Measurements from ENCODE around the gene RFXAP.

GRCh38 chr13:36769545-36769944, 49.5 kb upstream of the RFXAP start:
- TF ChIP-seq EP300 (IDR thresholded peaks at IDR 0.05; ENCODE audit: borderline replicate concordance in 1 of 2, low read depth in 1 of 2, low read length in 1 of 2): no peak
- no peak for TF ChIP-seq CTCF (IDR thresholded peaks at IDR 0.05)
- no peak for TF ChIP-seq MXI1 (IDR thresholded peaks at IDR 0.05; ENCODE audit: low read depth, low read length)
- no peak for TF ChIP-seq FOXJ3 (CRISPR knock-in tag; IDR thresholded peaks at IDR 0.05)
